Stimulated activated CD8-positive, alpha-beta memory T cell treated with anti-CD3 and anti-CD28 coated beads, Interleukin-7, amount 100 ng/mL, for 48 hours (primary cell): Measurements from ENCODE around the gene BTNL8.
"Not testable (repeated sequence)": the region's sequence is repeated elsewhere in the genome, so short reads cannot be mapped to it uniquely, and the experiment has no call there.

Experiments
- DNase-seq, 2 donors: peaks; one replicate each; pipeline ENCODE4 v3.0.0-alpha.2; 2020; ENCODE audit warnings: low read depth in 1 of 2; ENCODE audit errors: extremely low read depth in 1 of 2

The BTNL8 gene

DNA sequence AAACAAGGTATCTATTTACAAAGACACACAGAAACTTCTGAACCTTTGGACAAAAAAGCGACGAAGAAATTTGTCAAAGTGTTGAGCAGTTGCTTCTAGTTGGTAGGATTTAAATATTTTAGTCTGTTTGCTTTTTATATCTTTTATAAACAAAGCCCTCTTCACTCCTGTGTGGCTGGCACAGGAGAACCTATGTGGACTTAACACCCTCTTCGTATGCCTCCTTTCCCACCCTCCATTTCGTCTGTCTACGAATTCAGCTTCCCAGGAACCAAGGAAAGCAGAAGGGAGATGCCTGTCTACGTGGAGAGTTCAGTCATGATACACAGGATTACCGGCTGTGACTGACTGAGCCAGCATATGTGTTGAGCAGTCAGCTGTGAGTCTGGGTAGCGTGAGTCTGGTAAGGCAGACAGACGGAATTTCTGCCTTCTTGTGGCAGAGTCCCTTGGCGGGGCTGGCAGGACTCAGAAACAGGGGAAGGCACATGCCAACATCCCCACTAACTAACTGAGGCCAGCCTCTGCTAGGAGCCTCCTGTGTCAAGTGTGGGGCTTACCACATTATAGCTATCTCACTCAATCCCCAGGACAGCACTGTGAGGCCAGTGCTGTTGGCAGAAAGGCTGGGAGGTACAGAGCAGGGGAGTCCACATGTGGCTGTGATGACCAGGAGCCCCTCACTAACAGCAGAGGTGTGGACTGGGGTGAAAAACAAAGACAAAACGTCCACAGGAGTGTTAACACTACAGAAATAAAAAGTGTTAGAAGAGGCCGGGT is 24.0 kb upstream of the BTNL8 start:
- DNase-seq, result no peak

- no peak for DNase-seq
These were observed 23.0 kb upstream of the BTNL8 start for GRCh38 chr5:180875860-180876426.

DNA sequence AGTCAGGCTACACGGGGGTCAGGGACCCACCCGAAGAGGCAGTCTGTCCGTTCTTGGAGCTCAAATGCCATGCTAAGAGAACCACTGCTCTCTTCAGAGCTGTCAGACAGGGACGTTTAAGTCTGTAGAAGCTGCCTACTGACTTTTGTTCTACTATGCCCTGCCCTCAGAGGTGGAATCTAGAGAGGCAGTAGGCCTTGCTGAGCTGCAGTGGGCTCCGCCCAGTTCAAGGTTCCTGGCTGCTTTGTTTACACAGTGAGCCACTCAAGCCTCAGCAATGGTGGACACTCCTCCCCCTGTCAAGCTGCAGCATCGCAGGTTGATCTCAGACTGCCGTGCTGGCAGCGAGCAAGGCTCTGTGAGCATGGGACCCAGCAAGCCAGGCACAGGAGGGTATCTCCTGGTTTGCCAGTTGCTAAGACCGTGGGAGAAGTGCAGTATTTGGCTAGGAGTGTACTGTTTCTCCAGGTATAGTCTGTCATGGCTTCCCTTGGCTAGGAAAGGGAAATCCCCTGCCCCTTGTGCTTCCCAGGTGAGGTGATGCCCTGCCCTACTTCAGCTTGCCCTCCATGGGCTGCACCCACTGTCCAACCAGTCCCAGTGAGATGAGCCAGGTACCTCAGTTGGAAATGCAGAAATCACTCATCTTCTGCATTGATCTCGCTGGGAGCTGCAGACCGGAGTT is 13.0 kb upstream of the BTNL8 start:
- not testable (repeated sequence) for DNase-seq

DNA sequence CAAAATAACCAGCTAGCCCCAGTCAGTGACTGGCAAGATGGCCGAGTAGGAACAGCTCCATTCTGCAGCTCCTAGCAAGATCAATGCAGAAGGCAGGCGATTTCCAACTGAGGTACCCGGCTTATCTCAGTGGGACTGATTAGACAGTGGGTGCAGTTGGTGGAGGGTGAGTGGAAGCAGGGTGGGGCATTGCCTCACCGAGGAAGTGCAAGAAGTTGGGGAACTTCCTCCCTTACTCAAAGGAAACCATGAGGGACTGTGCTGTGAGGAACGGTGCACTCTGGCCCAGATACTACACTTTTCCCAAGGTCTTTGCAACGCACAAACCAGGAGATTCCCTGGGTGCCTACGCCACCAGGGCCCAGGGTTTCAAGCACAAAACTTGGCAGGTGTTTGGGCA is 9.6 kb upstream of the BTNL8 start:
- no peak for DNase-seq

DNA sequence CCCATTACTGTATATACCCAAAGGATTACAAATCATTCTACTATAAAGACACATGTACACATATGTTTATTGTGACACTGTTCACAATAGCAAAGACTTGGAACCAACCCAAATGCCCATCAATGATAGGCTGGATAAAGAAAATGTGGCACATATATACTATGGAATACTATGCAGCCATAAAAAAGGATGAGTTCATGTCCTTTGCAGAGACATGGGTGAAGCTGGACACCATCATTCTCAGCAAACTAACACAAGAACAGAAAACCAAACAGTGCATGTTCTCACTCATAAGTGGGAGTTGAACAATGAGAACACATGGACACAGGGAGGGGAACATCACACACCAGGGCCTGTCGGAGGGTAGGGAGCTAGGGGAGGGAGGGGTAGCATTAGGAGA is 3.6 kb upstream of the BTNL8 start:
- DNase-seq, result not testable (repeated sequence)

DNA sequence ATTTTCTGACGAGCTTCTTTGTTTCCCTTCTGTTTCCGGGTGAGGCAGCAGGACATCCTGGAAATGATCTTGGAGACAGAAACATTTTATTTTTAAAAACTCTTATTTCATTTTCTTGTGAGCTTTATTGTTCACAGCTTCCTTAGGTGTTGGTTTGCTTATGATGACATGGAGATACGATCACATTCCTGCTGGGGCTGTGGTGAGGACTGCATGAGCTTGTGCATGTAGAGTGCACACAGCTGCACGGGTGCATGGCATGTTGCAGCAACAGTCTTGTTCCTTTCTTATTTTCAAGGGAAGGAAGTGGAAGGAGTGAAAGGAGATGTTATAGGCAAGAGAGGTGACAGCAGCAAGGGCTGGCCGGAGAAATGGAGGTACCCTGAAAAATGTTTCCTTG is 1.2 kb downstream of the BTNL8 start:
- no peak for DNase-seq

DNA sequence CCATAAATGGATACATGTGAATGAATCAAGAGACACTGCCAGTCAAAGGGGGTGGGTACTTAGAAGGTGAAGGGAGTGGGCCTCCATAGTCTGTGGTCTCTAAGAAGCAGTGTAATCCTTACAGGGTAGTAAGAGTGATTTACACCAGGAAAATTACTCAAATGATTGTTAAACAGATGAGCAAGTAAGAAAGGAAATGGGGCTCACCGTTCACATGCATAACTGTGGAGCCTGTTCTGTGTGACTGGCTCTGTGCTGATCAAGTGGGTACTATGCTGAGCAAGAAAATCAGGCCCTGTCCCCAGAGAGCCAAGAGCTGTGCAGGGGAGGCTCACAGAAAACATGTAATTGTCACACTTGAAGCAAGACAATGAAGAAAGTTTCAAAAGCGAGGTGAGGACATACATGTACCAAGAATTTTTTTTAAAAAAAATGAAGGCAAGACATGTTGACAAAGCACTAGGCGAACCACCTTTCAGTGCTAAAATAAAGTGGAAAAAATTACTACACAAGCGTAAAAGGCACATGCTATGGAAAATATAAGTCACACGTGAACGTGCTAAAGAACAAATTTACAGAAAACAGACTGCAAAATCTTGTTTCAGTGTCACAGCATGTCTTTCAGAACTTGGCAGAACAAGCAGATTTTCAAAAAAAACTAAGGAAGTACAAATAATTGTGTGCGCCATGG is 2.5 kb downstream of the BTNL8 start:
- no peak for DNase-seq

GRCh38 chr5:180908400-180908799 is 9.4 kb downstream of the BTNL8 start:
- no peak for DNase-seq

DNA sequence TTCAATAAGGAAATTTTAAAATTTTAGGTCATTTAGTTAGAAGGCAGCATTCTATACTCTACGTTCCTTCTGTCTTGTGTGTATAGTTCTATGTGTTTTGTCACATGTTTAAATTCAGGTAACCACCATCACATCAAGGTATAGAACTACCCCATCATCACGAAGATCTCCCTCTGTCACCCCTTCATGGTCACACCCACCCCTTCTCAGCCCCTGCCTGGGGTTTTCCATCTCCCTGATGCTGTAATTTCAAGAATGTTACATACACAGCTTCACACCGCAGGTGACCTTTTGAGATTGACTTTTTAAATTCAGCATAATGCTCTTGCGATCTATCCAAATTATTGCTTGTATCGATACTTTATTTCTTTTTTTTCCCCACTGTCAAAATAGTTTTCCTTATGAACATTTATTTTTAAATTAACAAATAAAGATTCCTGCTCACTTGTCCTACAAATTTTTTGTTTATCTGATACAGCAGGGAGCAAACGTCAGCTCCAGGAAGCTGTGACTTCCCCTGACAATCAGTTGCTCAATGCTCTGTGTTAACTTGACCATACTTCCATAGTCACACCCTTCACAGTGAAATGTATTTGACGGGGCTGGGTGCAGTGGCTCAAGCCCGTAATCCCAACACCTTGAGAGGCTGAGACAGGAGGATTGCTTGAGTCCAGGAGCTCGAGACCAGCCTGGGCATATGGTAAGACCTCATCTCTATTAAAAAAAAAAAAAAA is 10.2 kb downstream of the BTNL8 start:
- peak in 1 of 2 donors; percentile 7 for DNase-seq

- DNase-seq, result no peak
These were observed 10.8 kb downstream of the BTNL8 start for GRCh38 chr5:180909782-180910181.

DNA sequence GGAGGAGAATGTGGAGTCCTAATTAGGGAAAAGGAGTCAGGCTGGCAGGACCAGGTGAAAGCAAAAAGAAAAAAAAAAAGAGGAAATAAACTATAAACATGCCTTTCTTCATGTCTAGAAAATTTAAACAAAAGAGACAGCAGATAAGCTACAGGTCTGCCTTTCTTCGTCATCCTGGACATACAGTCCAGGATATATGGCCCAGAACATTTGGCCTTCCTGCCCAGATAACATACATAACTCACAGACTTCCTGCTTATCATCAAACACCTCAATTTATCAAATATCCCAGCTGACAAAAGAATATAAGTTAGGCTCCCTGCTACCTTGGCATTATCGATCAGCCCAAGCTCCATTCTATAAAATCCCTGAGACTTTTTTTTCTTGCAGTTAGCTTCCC is 11.2 kb downstream of the BTNL8 start:
- no peak for DNase-seq

DNA sequence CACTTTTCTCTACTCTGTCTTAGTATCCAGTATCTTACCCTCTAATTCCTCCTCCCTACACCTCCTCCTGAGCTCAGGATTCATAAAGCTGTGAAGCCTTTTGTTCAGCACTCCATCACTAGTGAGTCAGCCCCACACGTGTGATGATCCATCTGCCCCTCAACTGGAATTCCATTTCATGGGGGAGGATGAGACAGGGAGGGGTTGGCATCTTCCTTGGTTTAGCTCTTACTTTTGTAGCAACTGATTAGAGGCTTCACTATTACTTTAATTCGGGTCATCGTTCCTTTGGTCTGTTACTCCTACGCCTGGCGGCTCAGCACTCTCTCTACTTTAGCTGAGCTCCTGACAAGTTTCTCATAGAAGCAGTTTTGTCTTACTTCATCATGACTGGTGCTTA is 11.8 kb downstream of the BTNL8 start:
- DNase-seq, result no peak

DNA sequence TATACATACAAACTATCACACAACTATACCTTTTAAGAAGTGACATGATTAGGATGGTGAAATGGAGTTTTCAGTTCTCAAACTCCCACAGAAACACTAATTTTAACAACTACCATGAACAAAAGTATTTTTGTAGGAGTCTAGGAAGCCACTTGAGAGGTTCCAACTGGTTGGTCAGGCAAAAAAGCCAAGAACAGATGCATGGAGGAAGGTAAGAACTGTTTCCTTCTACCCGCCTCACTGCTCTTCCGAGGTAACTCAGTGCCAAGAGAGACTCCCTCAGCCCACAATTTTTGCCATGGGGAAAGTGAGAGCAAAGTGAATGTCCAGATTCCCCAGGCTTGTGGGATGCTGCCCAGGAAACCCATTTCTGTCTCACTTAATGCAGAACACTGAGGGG is 15.7 kb downstream of the BTNL8 start:
- no peak for DNase-seq

DNA sequence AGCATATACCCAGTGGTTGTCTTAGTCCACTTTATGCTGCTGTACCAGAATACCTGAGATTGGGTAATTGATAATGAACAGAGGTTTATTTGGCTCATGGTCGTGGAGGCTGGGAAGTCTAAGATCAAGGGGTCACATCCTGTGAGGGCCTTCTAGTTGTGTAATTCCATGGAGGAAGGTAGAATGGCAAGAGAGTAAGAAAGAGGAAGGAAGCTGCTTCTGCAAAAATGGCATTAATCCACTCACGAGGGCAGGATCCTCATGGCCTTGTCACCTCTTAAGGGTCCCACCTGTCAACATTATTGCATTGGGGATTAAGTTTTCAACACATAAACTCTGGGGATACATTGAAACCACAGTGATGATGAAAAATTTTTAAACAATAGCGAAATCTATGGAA is 17.0 kb downstream of the BTNL8 start:
- no peak for DNase-seq

DNA sequence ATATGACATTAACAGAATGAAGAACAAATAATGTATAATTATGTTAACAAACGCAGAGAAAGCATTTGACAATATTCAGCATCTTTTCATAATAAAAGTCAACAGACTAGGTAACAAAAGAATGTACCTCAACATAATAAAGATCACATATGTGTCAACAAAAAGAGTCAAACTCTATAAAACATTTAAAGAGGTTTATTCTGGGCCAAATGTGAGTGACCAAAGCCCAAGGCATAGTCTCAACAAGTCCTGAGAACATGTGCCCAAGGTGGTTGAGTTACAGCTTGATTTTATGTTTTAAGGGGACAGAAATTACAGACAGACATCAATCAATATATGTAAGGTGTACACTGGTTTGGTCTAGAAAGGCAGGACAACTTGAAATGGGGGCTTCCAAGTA is 19.4 kb downstream of the BTNL8 start:
- DNase-seq, result no peak

DNA sequence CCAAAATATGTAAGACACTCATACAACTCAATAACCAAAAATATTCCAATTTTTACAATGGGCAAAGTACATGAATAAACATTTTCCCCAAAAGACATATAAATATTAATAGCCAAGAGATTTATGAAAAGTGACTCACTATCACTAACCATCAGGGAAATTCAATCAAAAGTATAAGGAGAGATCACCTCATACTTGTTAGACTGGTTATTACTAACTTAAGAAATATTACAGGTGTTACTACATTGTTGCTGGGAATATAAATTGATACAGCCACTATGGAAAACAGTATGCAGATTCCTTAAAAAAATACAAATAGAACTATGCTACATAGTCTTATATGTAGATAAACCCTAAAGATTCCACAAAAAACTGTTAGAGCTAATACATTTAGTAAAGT is 21.8 kb downstream of the BTNL8 start:
- DNase-seq, result no peak

DNA sequence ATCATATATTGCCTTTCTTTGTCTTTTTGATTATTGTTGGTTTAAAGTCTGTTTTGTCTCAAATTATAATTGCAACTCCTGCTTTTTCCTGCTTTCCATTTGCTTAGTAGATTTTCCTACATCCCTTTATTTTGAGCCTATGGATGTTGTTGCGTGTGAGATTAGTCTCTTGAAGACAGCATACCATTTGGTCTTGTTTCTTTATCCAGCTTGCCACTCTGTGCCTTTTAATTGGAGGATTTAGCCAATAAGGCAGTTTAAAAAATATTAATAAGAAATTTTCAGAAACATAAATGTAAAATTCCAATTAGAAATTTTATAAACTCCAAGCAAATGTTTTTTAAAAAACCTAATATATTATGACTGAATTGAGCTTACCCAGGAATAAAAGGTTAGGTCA is 24.0 kb downstream of the BTNL8 start:
- no peak for DNase-seq

- no peak for DNase-seq
These were observed 33.7 kb downstream of the BTNL8 start for GRCh38 chr5:180932660-180933059.

- no peak for DNase-seq
These were observed 36.2 kb downstream of the BTNL8 start for GRCh38 chr5:180935203-180935602.

DNA sequence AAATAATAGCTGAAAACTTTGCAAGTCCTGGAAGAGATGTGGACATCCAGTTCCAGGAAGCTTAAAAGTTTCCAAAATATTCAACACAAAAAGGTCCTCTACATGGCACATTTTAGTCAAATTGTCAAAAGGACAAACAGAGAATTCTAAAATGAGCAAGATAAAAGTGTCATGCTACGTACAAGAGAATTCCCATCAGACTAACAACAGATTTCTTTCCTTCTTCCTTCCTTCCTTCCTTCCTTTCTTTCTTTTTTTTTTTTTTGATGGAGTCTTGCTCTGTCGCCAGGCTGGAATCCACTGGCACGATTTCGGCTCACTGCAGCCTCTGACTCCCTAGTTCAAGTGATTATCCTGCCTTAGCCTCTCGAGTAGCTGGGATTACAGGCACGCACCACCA is 39.3 kb downstream of the BTNL8 start:
- DNase-seq, result no peak
